HG03469 (cell line): ENCODE measurements around the gene ARHGAP10.

Experiments
- ATAC-seq: cut with Tn5 transposase; IDR thresholded peaks from one replicate; pipeline ENCODE4 v1.9.1; 2021; ENCODE audit warnings: mild to moderate bottlenecking, moderate library complexity, moderate number of reproducible peaks; ENCODE audit not compliant: unreplicated experiment

Gene ARHGAP10

GRCh38 chr4:147941373-147941772, 209.5 kb downstream of the ARHGAP10 start:
- ATAC-seq: no peak

GRCh38 chr4:147942729-147943128, 210.8 kb downstream of the ARHGAP10 start:
- peak; percentile 26 for ATAC-seq

DNA sequence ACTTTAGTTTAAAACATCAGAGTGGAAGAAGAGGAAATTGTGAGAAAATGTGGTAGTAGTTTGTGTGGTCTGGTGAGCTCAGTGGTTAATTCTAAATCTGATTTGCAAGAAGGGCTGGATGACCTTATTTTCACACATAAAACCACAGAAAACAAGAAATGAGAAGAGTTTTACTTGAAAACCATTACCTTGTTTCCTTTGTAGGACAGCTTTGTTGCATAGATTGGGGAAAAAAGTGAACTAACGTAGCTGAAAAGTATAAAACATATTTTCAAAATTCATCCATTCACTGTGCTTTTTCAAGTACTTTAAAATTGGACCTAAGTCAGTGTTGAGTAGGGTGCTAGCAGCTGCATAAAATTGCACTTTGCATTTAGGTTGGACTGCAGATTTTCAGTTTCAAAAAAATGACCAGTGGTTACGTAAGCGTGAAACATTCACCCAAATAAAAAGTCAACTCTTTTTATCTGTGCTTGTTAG, 211.3 kb downstream of the ARHGAP10 start:
- peak; percentile 86 for ATAC-seq

- ATAC-seq: peak; percentile 29
Measured at GRCh38 chr4:147944249-147944648, 212.4 kb downstream of the ARHGAP10 start.

DNA sequence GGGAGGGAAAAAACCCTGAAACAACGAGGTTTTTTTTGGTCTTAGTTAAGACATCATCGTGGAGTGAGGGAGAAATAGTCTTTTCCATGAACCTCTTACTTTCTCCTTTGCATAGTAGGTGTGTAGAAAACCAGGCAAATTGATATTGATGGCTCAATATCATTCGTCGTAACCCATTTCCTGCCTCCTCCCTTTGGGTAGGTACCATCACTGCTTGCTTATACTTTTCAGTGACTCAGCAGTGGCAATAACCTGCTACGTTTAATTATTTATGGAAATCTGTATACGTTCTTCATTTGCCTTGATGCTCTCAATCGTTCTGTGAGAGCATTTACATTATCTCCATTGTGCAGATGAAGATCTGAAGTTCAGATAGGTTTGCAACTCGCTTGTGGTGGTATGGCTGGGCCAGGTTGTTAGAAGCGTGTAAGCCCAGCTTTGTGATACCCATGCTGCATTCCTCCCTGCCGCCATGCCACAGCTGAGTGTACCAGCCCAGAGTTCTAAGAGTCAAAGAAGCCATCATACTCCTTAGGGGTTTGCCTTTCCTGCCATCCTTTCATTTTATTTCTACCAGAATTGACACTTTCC, 212.9 kb downstream of the ARHGAP10 start:
- ATAC-seq: no peak

DNA sequence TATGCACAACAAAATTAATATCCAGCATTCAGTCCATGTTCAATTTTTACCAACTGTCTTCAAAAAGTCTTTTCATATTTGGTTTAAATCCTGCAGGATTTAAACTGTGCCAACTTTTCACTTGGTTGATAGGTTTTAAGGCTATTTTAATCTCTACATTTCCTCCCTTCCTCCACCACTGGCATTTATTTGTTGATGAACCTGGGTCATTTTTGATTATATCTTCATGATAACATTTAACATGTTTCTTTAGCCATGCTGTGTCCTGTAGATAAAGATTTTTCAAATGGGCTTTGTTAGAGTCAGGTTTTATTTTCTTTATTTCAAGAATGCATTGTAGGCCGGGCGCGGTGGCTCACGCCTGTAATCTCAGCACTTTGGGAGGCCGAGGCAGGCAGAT, 216.4 kb downstream of the ARHGAP10 start:
- no peak for ATAC-seq

GRCh38 chr4:147950261-147950660, 218.4 kb downstream of the ARHGAP10 start:
- ATAC-seq: no peak

- no peak for ATAC-seq
Measured at GRCh38 chr4:147950841-147951240, 219.0 kb downstream of the ARHGAP10 start.

GRCh38 chr4:147954850-147955249, 223.0 kb downstream of the ARHGAP10 start:
- no peak for ATAC-seq

- no peak for ATAC-seq
Measured at GRCh38 chr4:147955827-147956558, 224.1 kb downstream of the ARHGAP10 start.

- no peak for ATAC-seq
Measured at GRCh38 chr4:147957446-147957845, 225.6 kb downstream of the ARHGAP10 start.

GRCh38 chr4:147958057-147958456, 226.2 kb downstream of the ARHGAP10 start:
- ATAC-seq: no peak

DNA sequence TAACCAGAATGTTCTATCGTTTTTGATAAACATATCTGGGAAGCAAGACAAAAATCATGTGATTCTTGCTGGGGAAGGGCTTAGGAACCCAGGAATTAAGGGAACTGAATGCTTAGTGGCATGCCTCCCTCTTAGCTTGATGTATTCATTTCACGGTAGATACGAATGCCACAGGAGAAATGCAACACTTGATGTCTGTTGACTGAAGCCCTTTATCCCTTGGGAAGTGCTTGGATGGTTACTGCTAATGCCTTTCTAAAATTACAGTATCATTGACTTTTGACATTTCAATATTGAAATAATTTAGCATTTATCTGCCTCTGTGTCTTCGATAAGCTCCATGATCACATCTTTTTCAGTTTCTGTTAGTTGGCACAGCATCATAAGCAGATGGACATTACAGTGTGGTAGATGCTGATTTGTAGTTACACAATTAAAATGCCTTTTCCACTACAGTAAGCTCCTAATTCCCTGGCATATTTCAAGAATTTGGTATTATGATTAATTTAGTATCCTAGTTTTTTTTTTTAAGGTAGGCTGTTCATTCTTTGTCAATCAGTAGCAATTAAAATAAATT, 226.7 kb downstream of the ARHGAP10 start:
- ATAC-seq: no peak

GRCh38 chr4:147960971-147961370, 229.1 kb downstream of the ARHGAP10 start:
- ATAC-seq: peak; percentile 74

DNA sequence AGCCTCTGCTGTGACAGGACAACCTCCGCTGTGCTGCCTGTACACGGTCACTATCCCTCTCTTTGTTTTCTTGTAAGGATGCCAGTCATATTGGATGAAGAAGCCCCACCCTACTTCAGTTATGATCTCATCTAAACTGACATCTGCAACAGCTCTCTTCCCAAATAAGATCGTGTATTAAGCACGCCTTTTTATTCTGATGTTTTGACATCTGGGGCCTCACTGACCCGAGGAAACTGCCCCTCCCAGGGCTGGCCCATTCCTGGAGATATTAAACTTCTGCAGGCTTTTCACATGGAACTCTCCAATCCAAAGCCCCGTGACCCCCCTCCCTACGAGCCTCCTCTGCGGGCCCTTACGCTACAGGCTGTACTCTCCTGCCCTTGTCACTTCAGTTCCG, 232.0 kb downstream of the ARHGAP10 start:
- no peak for ATAC-seq

- no peak for ATAC-seq
Measured at GRCh38 chr4:147964266-147964880, 232.5 kb downstream of the ARHGAP10 start.

- ATAC-seq: no peak
Measured at GRCh38 chr4:147965056-147965455, 233.2 kb downstream of the ARHGAP10 start.

- no peak for ATAC-seq
Measured at GRCh38 chr4:147965873-147966272, 234.0 kb downstream of the ARHGAP10 start.

DNA sequence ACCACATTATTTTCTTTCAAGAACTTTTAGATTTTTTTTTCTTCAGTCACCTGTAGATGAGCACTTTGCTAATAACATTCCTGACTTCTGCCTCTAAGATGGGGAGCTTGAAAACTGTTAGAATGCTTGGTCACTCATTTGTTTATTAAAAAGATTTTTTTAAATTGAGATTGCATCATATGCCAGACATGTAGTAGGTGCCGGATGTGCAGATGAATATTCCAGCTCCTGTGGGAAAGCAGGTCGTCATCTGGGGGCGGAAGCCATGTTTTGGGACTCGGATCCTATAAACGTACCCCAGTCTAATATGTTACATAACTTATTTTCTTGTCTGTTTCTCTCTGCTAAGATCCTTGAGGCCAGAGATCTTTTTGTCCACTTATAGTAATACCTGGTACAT, 236.8 kb downstream of the ARHGAP10 start:
- no peak for ATAC-seq

- no peak for ATAC-seq
Measured at GRCh38 chr4:147969573-147970385, 237.9 kb downstream of the ARHGAP10 start.

GRCh38 chr4:147971116-147971515, 239.2 kb downstream of the ARHGAP10 start:
- no peak for ATAC-seq
